ENCODE measurements around the gene ZNF384.
A peak's percentile ranks its signal among the peaks of the same experiment; 100 is the strongest.
"Not testable (repeated sequence)": the region's sequence is repeated elsewhere in the genome, so short reads cannot be mapped to it uniquely, and the experiment has no call there.

Gene ZNF384

DNA sequence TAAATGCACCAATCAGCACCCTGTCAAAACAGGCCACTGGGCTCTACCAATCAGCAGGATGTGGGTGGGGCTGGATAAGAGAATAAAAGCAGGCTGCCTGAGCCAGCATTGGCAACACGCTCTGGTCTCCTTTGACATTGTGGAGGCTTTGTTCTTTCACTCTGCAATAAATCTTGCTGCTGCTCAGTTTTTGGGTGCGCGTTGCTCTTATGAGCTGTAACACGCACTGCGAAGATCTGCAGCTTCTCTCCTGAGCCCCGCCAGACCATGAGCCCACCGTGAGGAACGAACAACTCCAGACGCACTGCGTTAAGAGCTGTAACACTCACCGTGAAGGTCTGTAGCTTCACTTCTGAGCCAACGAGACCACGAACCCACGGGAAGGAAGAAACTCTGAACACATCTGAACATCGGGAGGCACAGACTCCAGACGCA lies 19.8 kb upstream of the ZNF384 start:
- TF ChIP-seq, protein P1, sequence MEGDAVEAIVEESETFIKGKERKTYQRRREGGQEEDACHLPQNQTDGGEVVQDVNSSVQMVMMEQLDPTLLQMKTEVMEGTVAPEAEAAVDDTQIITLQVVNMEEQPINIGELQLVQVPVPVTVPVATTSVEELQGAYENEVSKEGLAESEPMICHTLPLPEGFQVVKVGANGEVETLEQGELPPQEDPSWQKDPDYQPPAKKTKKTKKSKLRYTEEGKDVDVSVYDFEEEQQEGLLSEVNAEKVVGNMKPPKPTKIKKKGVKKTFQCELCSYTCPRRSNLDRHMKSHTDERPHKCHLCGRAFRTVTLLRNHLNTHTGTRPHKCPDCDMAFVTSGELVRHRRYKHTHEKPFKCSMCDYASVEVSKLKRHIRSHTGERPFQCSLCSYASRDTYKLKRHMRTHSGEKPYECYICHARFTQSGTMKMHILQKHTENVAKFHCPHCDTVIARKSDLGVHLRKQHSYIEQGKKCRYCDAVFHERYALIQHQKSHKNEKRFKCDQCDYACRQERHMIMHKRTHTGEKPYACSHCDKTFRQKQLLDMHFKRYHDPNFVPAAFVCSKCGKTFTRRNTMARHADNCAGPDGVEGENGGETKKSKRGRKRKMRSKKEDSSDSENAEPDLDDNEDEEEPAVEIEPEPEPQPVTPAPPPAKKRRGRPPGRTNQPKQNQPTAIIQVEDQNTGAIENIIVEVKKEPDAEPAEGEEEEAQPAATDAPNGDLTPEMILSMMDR (IDR thresholded peaks at IDR 0.05; ENCODE audit: low read depth, low read length): no peak
- no peak for DNase-seq (ENCODE audit: low read depth, low spot score)
- no peak overlapping the region for H3K4me3 ChIP-seq (ENCODE audit: low read depth, low read length)
- in situ Hi-C loops (cut with HindIII; ENCODE audit: low sequenced_read_pairs): no loop called here

DNA sequence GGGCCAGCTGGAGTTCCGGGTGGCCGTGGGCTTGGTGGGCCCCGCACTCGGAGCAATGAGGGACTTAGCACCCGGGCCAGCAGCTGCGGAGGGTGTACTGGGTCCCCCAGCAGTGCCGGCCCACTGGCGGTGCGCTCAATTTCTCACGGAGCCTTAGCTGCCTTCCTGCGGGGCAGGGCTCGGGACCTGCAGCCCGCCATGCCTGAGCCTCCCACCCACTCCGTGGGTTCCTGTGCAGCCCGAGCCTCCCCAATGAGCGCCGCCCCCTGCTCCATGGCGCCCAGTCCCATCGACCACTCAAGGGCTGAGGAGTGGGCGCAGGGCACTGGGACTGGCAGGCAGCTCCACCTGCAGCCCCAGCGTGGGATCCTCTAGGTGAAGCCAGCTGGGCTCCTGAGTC lies 19.2 kb upstream of the ZNF384 start:
- DNase-seq (ENCODE audit: low read depth, low spot score); H3K4me3 ChIP-seq (ENCODE audit: low read depth, low read length); in situ Hi-C loops (cut with HindIII; ENCODE audit: low sequenced_read_pairs): not testable (repeated sequence)

DNA sequence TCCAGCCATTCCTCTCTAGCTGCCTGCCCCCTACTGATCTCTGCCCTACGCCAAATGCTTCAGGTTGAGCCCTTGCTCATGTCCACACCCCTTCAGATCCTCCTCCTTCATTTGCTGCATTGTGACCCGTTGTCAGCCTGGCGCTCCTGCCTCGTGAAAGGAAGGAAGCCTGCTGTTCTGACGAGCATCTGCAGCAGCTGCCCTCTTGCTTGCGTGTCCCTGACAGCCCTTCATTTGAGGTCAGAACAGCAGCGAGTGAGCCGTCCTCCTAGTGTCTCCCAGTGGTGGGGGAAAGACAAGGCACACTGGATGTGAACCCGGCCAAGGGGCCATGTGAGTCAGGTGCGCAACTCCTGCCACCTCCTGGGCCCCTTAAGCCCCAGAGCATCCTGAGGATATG lies 14.5 kb upstream of the ZNF384 start:
- in situ Hi-C loops (cut with HindIII; ENCODE audit: low sequenced_read_pairs): no loop called here
- no peak for DNase-seq (ENCODE audit: low read depth, low spot score)
- TF ChIP-seq, protein P1 (IDR thresholded peaks at IDR 0.05; ENCODE audit: low read depth, low read length): no peak
- no peak overlapping the region for H3K4me3 ChIP-seq (ENCODE audit: low read depth, low read length)

DNA sequence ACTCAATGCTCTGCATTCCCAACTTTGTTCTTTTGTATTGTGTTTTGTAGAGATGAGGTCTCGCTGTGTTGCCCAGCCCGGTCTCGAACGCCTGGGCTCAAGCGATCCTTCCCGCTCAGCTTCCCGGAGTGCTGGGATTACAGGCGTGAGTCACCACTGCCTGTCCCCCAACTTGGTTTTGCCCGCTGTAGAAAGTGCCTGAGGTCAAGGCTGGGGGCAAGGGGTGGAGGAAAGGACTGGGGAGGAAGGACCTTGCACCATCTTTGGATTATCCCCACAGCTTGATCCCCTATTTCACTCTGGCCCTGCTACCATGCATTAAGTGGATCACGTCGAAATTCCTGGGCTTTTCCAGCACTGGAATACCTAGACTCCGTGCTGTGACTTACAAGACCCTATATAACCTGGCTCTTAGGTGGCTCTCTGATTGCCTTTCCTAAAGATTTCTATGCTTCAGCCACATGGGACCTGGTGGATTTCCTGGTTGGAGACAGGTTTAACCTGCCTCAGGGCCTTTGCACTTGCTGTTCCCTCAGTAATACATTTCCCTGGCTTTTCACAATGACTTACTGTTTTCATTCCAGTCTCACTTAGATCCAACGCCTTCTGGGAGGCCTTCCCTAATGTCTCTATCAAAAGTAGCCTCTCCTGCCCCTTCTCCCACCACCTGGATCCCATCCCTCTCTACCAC lies 12.0 kb upstream of the ZNF384 start:
- TF ChIP-seq, protein P1 (IDR thresholded peaks at IDR 0.05; ENCODE audit: low read depth, low read length): no peak
- peak overlapping the region; percentile 31 for H3K4me3 ChIP-seq (ENCODE audit: low read depth, low read length)
- no peak for DNase-seq (ENCODE audit: low read depth, low spot score)
- in situ Hi-C loops (cut with HindIII; ENCODE audit: low sequenced_read_pairs): no loop called here

GRCh38 chr12:6700646-6701051 lies 11.5 kb upstream of the ZNF384 start, which contains the start of gene PIANP:
TSS of gene PIANP (minus strand) at chr12:6700815. CDS start at chr12:6698061, 2,754 bp downstream.
- peak within 1 kb of the TSS; percentile 42 for H3K4me3 ChIP-seq (ENCODE audit: low read depth, low read length)
- TF ChIP-seq, protein P1 (IDR thresholded peaks at IDR 0.05; ENCODE audit: low read depth, low read length): no peak
- no peak for DNase-seq (ENCODE audit: low read depth, low spot score)
- in situ Hi-C loops (cut with HindIII; ENCODE audit: low sequenced_read_pairs): no loop called here

DNA sequence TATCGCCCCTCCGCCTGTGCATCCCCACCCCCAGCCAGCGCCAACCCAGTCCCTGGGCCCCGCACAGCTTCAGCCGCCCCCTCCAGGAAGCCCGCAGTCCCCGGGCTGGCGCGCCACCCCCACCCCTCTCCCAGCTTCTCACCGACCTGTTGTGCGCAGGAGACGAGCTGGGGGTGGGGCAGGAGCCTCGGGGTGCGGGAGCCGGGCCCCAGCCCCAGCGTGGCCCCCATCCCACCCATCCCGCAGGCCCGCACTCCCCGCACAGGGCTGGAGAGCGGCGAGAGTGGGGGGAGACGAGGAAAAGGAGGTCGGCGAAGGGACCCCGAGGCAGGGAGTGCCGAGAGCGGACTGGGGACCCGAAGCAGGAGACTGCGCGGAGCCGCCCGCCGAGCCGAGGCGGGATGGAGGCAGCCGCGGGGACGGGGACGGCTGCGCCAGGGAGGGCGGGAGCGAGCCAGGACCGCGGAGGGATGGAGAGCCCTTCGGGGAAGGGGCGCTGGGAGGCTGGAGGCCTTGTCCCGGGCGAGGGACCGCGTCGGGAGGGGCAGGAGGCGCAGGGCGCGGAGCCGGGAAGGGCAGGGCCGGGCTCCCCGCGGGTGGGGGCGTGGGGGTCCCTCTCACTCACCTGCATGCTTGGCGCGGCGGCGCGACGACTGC lies 10.9 kb upstream of the ZNF384 start:
- TF ChIP-seq, protein P1 (IDR thresholded peaks at IDR 0.05; ENCODE audit: low read depth, low read length): no peak
- H3K4me3 ChIP-seq (ENCODE audit: low read depth, low read length): peak overlapping the region; percentile 42
- in situ Hi-C loops (cut with HindIII; ENCODE audit: low sequenced_read_pairs): no loop called here
- no peak for DNase-seq (ENCODE audit: low read depth, low spot score)
